HFFc6 (cell line): ENCODE results near the gene TATDN3. TPM values are rescaled to one million over a fixed set of nuclear protein-coding genes. Genes with fewer than 3 reads are reported as not detected.

Source experiments
- DNase-seq: peaks from one replicate; pipeline ENCODE4 v3.0.0-alpha.2; 2018
- H3K27ac Mint-ChIP-seq: 2 replicates; pipeline ENCODE4 v1.8.0; 2020; ENCODE audit warnings: mild to moderate bottlenecking, mixed read lengths
- H3K27me3 Mint-ChIP-seq: 2 replicates; pipeline ENCODE4 v1.8.0; 2021; ENCODE audit warnings: mild to moderate bottlenecking, moderate library complexity, mixed read lengths; ENCODE audit not compliant: insufficient read depth
- H3K36me3 Mint-ChIP-seq: 2 replicates; pipeline ENCODE4 v1.8.0; 2021; ENCODE audit warnings: low read depth, mixed read lengths
- H3K4me1 Mint-ChIP-seq: 2 replicates; pipeline ENCODE4 v1.8.0; 2020; ENCODE audit warnings: low read depth, mixed read lengths
- H3K4me3 Mint-ChIP-seq: 2 replicates; pipeline ENCODE4 v1.8.0; 2020; ENCODE audit warnings: mild to moderate bottlenecking, moderate library complexity, mixed read lengths
- H3K9me3 Mint-ChIP-seq: 2 replicates; pipeline ENCODE4 v1.8.0; 2020; ENCODE audit warnings: mild to moderate bottlenecking, mixed read lengths
- CTCF ChIP-seq: fragments of 200-600 bp; sonication (generic); IDR thresholded peaks from 2 replicates; pipeline ENCODE4 v1.5.0; 2021; ENCODE audit warnings: antibody characterized with exemption, mild to moderate bottlenecking
- total RNA-seq, 6 experiments: library from RNA; stranded (reverse); fragmentation: NEBNext Ultra II Directional; extraction: Animal tissue kit (Norgen Biotek cat#: 25700); gene quantifications; 2 replicates in 1 of 6; 3 replicates in 5 of 6; pipeline ENCODE4 v1.2.3, GENCODE V29; 2021

Gene TATDN3
- total RNA-seq, 6 experiments from 2014 or later = 8.6 to 14.4 (median 12.1) TPM

GRCh38 chr1:212822956-212823355 is 31.3 kb downstream of the TATDN3 start:
- H3K27ac Mint-ChIP-seq = no peak overlapping the region
- peaks cover 27% of the 10 kb centered on the region for H3K9me3 Mint-ChIP-seq
- peaks cover 6% of the 10 kb centered on the region for H3K27me3 Mint-ChIP-seq
- TF ChIP-seq CTCF = no peak
- H3K4me1 Mint-ChIP-seq = no peaks in the 10 kb centered on the region
- DNase-seq = no peak
- H3K4me3 Mint-ChIP-seq = no peak overlapping the region
- H3K36me3 Mint-ChIP-seq = peaks cover 17% of the 10 kb centered on the region

- no peak for DNase-seq
- Mint-ChIP-seq H3K27me3 (peaks cover 6% of the 10 kb centered on the region), H3K4me1 (no peaks in the 10 kb centered on the region), H3K27ac (no peak overlapping the region), H3K4me3 (no peak overlapping the region), H3K36me3 (peaks cover 17% of the 10 kb centered on the region), H3K9me3 (peaks cover 27% of the 10 kb centered on the region)
- no peak for TF ChIP-seq CTCF
Observed at GRCh38 chr1:212824201-212824600, 32.5 kb downstream of the TATDN3 start.

- no peak for DNase-seq
- no peak overlapping the region for H3K27ac Mint-ChIP-seq
- peaks cover 6% of the 10 kb centered on the region for H3K27me3 Mint-ChIP-seq
- H3K4me3 Mint-ChIP-seq = no peak overlapping the region
- TF ChIP-seq CTCF = no peak
- no peaks in the 10 kb centered on the region for H3K4me1 Mint-ChIP-seq
- H3K36me3 Mint-ChIP-seq = peaks cover 17% of the 10 kb centered on the region
- peaks cover 27% of the 10 kb centered on the region for H3K9me3 Mint-ChIP-seq
Observed at GRCh38 chr1:212825798-212826452, 34.2 kb downstream of the TATDN3 start.

GRCh38 chr1:212827171-212827776 is 35.6 kb downstream of the TATDN3 start:
- Mint-ChIP-seq H3K4me1 (no peaks in the 10 kb centered on the region), H3K9me3 (peaks cover 27% of the 10 kb centered on the region), H3K36me3 (peaks cover 17% of the 10 kb centered on the region), H3K27ac (no peak overlapping the region), H3K27me3 (peaks cover 6% of the 10 kb centered on the region), H3K4me3 (no peak overlapping the region)
- no peak for TF ChIP-seq CTCF
- no peak for DNase-seq

GRCh38 chr1:212827831-212828278 is 36.2 kb downstream of the TATDN3 start:
- H3K36me3 Mint-ChIP-seq = peaks cover 17% of the 10 kb centered on the region

More at GRCh38 chr1:212827831-212828278, 36.2 kb downstream of the TATDN3 start:
- no peak for DNase-seq
- peaks cover 6% of the 10 kb centered on the region for H3K27me3 Mint-ChIP-seq
- no peak overlapping the region for H3K27ac Mint-ChIP-seq
- H3K9me3 Mint-ChIP-seq = peaks cover 27% of the 10 kb centered on the region
- no peaks in the 10 kb centered on the region for H3K4me1 Mint-ChIP-seq
- H3K4me3 Mint-ChIP-seq = no peak overlapping the region
- no peak for TF ChIP-seq CTCF
